Natural killer cell treated with Interleukin-12 subunit alpha and Interleukin-12 subunit beta and Interleukin-15 and Interleukin-18, amount 100 ng/mL, for 72 hours (primary cell): ENCODE data around the gene RNF39. TPM values are rescaled to one million over a fixed set of nuclear protein-coding genes. Genes with fewer than 3 reads are reported as not detected.
"Not testable (repeated sequence)": the region's sequence is repeated elsewhere in the genome, so short reads cannot be mapped to it uniquely, and the experiment has no call there.

Source experiments
- ATAC-seq, 2 donors: fragments of 150-1000 bp; cut with Tn5 transposase in 1 of 2; sonication (Bioruptor Pico), chemical (Tn5 transposase) in 1 of 2; 2 replicates each; pipeline ENCODE4 v1.10.0; 2021
- DNase-seq: peaks from one replicate; pipeline ENCODE4 v3.0.0; 2022; ENCODE audit warnings: low spot score
- H3K27ac Mint-ChIP-seq, 2 donors: 1 replicate in 1 of 2; 2 replicates in 1 of 2; pipeline ENCODE4 v1.8.0; 2022; ENCODE audit warnings: mixed read lengths in 2 of 2, mild to moderate bottlenecking in 1 of 2, moderate library complexity in 1 of 2
- H3K27me3 Mint-ChIP-seq, 2 donors: 1 replicate in 1 of 2; 2 replicates in 1 of 2; pipeline ENCODE4 v1.8.0; 2022; ENCODE audit warnings: mixed read lengths in 2 of 2
- H3K36me3 Mint-ChIP-seq: one replicate; pipeline ENCODE4 v1.8.0; 2022; ENCODE audit warnings: mixed read lengths
- H3K4me1 Mint-ChIP-seq, 2 donors: 1 replicate in 1 of 2; 2 replicates in 1 of 2; pipeline ENCODE4 v1.8.0; 2022; ENCODE audit warnings: low read depth in 2 of 2, mixed read lengths in 2 of 2, mild to moderate bottlenecking in 1 of 2
- H3K4me3 Mint-ChIP-seq: one replicate; pipeline ENCODE4 v1.8.0; 2022; ENCODE audit warnings: mixed read lengths
- H3K9me3 Mint-ChIP-seq: 2 replicates; pipeline ENCODE4 v1.8.0; 2022; ENCODE audit warnings: mixed read lengths
- total RNA-seq, 2 donors: library from RNA; stranded (reverse); gene quantifications; one replicate each; pipeline ENCODE4 v1.2.3, GENCODE V29; 2022

The RNF39 gene, protein sequence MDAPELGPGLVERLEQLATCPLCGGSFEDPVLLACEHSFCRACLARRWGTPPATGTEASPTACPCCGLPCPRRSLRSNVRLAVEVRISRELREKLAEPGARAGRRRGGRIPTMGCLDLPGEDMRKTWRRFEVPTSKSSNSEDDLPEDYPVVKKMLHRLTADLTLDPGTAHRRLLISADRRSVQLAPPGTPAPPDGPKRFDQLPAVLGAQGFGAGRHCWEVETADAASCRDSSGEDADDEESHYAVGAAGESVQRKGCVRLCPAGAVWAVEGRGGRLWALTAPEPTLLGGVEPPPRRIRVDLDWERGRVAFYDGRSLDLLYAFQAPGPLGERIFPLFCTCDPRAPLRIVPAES
- not detected for total RNA-seq

- Mint-ChIP-seq H3K4me3 (peak within 1 kb of the TSS; percentile 5), H3K27me3 (peaks cover 64 to 83% of the 10 kb centered on the region in 2 donors), H3K36me3 (peaks cover 5% of the 10 kb centered on the region), H3K27ac (no peak within 1 kb of the TSS), H3K4me1 (peaks cover 40 to 47% of the 10 kb centered on the region in 2 donors), H3K9me3 (no peaks in the 10 kb centered on the region)
- ATAC-seq: no peak
- DNase-seq: no peak
Observed at GRCh38 chr6:30075094-30075789, at the start of gene RNF39. Gene RNF39, minus strand, starts transcription at chr6:30075769. Its CDS starts 184 bp downstream, at chr6:30075585.

DNA sequence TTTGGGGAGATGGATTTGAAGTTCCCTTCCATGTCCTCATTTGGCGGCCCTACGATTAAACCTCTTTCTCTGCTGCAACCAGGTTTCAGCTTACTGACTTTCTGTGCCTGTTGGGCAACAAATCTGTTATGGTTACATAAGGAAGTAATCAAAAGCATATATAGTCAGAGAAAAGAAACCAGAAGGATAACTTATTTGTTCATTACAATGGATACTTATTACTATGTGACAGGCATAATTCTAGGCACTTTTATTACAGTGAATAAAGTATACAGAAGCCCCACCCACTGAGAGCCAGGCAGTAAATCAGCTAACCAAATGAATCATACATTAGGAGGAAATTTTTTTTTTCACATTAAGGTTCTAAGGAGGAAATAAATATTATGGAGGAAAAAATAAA is 46.9 kb upstream of the RNF39 start:
- ATAC-seq (no peak), DNase-seq (no peak)
- Mint-ChIP-seq H3K36me3 (no peaks in the 10 kb centered on the region), H3K9me3 (no peaks in the 10 kb centered on the region), H3K27me3 (peaks cover 36 to 53% of the 10 kb centered on the region in 2 donors), H3K4me1 (no peaks in the 10 kb centered on the region), H3K4me3 (no peak overlapping the region), H3K27ac (no peak overlapping the region)

- H3K27me3 Mint-ChIP-seq: peaks cover 30 to 51% of the 10 kb centered on the region in 2 donors
- H3K4me1 Mint-ChIP-seq: no peaks in the 10 kb centered on the region
- no peaks in the 10 kb centered on the region for H3K36me3 Mint-ChIP-seq
- no peak for DNase-seq
- no peaks in the 10 kb centered on the region for H3K9me3 Mint-ChIP-seq
- no peak for ATAC-seq
- no peak overlapping the region for H3K4me3 Mint-ChIP-seq
- H3K27ac Mint-ChIP-seq: no peak overlapping the region
Observed at GRCh38 chr6:30121446-30122366, 46.1 kb upstream of the RNF39 start.

DNA sequence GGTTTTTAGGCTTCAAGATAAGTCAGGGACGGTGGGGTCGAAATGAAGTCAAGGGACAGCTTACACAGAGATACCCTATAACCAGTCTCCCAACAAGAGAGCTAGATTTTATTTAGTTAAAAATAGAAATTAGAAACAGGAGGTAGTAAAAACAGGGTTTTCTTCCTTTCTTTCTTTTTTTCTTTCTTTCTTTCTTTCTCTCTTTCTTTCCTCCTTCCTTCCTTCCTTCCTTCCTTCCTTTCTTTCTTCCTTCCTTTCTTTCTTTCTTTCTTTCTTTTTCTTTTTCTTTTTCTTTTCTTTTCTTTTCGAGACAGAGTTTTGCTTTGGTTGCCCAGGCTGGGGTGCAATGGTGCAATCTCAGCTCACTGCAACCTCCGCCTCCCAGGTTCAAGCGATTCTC is 43.1 kb upstream of the RNF39 start:
- not testable (repeated sequence) for H3K36me3 Mint-ChIP-seq, ATAC-seq, H3K4me1 Mint-ChIP-seq, DNase-seq, H3K4me3 Mint-ChIP-seq, H3K9me3 Mint-ChIP-seq, H3K27ac Mint-ChIP-seq
- H3K27me3 Mint-ChIP-seq: peaks cover 29 to 44% of the 10 kb centered on the region in 2 donors

GRCh38 chr6:30116724-30117123 is 41.2 kb upstream of the RNF39 start:
- no peak for DNase-seq
- Mint-ChIP-seq H3K4me3 (no peak overlapping the region), H3K9me3 (no peaks in the 10 kb centered on the region), H3K36me3 (no peaks in the 10 kb centered on the region), H3K4me1 (peaks cover 9 to 10% of the 10 kb centered on the region in 2 donors), H3K27ac (no peak overlapping the region), H3K27me3 (peaks cover 34 to 45% of the 10 kb centered on the region in 2 donors)
- ATAC-seq: no peak

DNA sequence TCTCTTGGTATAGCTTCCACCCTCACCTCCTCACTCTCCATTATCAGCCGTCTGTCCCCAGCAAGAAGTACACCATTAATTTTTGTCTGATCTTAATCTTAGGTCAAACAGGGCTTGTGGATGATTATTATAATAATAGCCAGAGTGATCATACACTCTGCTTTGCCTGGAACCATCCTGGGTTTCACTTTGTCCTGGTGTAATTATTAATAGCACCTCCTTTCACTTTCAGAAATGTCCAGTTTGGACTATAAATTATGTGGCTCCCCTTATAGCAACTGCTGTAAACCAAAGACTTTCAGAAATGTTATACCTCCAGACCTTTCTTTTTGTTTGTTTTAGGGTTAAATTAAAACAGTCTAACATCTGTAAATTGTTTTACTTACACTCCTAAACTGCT is 38.3 kb upstream of the RNF39 start:
- Mint-ChIP-seq H3K9me3 (no peaks in the 10 kb centered on the region), H3K4me1 (peaks cover 10% of the 10 kb centered on the region in 2 donors), H3K27ac (no peak overlapping the region), H3K4me3 (no peak overlapping the region), H3K36me3 (no peaks in the 10 kb centered on the region), H3K27me3 (peaks cover 37 to 45% of the 10 kb centered on the region in 2 donors)
- no peak for ATAC-seq
- DNase-seq: no peak

DNA sequence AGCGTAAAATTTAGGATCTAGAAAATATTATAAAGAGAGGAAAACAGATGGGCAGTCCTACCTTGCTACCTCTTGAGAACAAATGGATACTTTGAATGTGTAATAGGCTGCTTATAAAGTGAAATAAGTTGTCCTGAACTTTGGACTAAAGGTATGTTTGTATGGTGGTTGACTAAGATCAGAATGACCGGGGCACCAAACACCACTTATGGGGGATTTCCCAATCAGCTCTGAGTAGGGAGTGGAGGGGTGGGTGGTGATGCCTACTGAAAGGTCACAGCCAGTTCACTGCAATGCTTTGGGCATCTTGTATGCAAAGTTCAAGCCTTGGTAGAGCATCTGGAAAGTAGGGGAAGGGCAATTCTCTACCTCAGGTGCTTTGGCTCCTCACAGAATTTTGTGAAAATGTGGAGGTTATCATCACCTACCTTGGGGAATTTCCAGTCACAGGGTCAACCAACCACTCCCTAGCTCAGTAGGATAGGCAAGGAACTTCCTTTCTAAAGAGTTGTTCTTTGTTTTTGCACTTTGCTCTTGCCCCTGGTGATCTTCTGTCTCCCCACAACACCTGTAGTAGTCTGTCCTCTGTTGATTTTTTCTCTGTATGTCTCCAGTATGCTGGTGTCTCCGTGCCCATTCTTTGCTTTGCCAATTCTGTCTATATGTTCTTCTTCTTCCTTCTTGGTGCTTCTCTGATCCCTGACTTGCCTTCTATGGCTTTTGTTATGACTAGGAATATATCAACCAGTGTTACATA is 37.6 kb upstream of the RNF39 start, which contains the start of gene TRIM31:
TRIM31 (minus strand) TSS at position 88 of the 757 bp plus-strand sequence. CDS start 285 bp downstream, outside the sequence.
- H3K27me3 Mint-ChIP-seq: peaks cover 43 to 50% of the 10 kb centered on the region in 2 donors
- peaks cover 10 to 15% of the 10 kb centered on the region in 2 donors for H3K4me1 Mint-ChIP-seq
- no peaks in the 10 kb centered on the region for H3K9me3 Mint-ChIP-seq
- no peak within 1 kb of the TSS for H3K4me3 Mint-ChIP-seq
- no peak within 1 kb of the TSS for H3K27ac Mint-ChIP-seq
- no peaks in the 10 kb centered on the region for H3K36me3 Mint-ChIP-seq
- DNase-seq (no peak), ATAC-seq (no peak)

- no peaks in the 10 kb centered on the region for H3K36me3 Mint-ChIP-seq
- peaks cover 14 to 18% of the 10 kb centered on the region in 2 donors for H3K4me1 Mint-ChIP-seq
- DNase-seq (no peak), ATAC-seq (no peak)
- H3K27me3 Mint-ChIP-seq: peaks cover 46 to 50% of the 10 kb centered on the region in 2 donors
- no peak overlapping the region for H3K4me3 Mint-ChIP-seq
- no peak overlapping the region for H3K27ac Mint-ChIP-seq
- H3K9me3 Mint-ChIP-seq: no peaks in the 10 kb centered on the region
Observed at GRCh38 chr6:30112402-30112994, 36.9 kb upstream of the RNF39 start.

- DNase-seq: no peak
- Mint-ChIP-seq H3K27ac (no peak overlapping the region), H3K27me3 (peaks cover 48 to 53% of the 10 kb centered on the region in 2 donors), H3K36me3 (no peaks in the 10 kb centered on the region), H3K9me3 (no peaks in the 10 kb centered on the region), H3K4me3 (no peak overlapping the region), H3K4me1 (peaks cover 14 to 18% of the 10 kb centered on the region in 2 donors)
- ATAC-seq: no peak
Observed at GRCh38 chr6:30111266-30111856, 35.8 kb upstream of the RNF39 start.

DNA sequence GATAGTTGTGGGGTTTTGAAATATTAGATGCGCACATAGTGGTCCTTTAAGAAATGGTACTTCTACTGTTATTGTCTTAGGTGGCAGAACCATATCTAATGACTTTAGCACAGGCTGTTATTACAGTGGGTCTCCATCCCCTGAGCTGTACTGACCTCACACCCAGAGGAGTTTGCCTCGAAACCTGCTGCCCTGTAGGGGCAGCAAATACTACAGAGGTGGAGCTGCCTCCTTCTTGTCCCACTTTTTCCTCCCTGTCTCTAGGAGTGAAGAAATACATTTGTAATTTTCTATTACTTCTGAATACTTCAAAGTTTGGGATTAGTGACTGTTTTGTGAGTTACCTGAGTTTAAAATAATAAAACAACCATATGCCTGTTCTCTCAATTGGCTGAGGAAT is 29.1 kb upstream of the RNF39 start:
- peaks cover 40 to 46% of the 10 kb centered on the region in 2 donors for H3K27me3 Mint-ChIP-seq
- no peak overlapping the region for H3K27ac Mint-ChIP-seq
- no peaks in the 10 kb centered on the region for H3K36me3 Mint-ChIP-seq
- peaks cover 37 to 41% of the 10 kb centered on the region in 2 donors for H3K4me1 Mint-ChIP-seq
- DNase-seq: no peak
- H3K9me3 Mint-ChIP-seq: no peaks in the 10 kb centered on the region
- ATAC-seq: no peak
- no peak overlapping the region for H3K4me3 Mint-ChIP-seq

DNA sequence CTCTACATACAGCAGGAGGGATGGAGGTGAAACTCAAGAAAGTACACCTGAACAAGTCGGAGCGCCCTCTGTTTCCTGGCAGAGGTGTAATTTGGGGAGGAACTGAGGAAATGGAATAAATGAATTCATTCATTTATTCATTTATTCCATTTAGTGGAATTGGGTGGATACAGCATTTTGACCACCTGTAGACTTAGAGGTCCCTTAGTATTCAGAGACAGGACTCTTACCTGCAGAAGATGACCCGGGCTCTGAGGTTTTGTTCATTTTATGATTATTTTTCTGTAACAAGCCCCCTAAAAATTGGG is 28.3 kb upstream of the RNF39 start:
- Mint-ChIP-seq H3K4me1 (peaks cover 37 to 40% of the 10 kb centered on the region in 2 donors), H3K27ac (no peak overlapping the region), H3K9me3 (no peaks in the 10 kb centered on the region), H3K27me3 (peaks cover 44 to 49% of the 10 kb centered on the region in 2 donors), H3K36me3 (no peaks in the 10 kb centered on the region), H3K4me3 (peak overlapping the region; percentile 79)
- no peak for DNase-seq
- no peak for ATAC-seq

DNA sequence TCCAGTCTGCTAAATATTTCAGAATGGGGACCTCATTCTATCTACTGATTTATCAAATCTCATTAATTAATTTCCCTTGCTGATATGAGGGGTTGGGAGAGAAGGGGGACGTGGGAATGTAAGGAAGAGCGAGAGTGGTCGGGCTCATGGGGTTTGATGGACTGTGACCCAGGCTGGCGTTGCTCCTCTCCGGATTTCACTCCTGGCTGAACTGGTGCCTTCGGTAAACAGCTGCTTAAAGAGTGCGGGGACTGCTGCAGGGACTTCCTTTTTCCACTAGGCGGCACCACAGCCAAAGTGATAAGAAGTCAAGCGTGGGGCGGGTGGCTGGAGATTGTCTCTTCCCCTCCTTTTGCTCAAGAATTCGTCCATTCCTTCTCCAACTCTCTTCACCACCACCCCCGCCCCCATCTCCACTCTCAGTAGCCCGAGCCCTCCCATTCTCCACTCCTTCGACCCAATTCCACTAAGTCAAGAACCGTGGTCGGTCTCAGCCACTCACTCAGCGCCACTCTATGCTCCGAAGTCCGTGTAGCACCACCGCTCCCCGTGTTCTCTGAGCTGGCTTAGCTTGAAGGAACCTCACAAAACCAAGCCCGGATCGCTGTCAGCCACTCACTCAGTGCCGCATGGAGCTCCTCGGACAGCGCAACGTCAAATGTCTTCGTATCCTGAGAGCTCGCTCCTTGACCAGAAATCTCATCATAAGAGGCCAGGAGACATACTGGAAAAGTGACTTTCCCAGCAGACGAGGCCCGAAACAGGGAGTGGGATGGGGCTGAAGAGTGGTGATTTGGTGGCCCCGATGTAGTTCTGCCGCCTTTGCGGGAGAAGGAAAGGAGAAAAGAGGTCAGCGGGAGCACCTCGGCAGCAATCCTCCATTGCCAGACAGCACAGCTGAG is 27.7 kb upstream of the RNF39 start:
- H3K36me3 Mint-ChIP-seq: no peaks in the 10 kb centered on the region
- ATAC-seq (peak; percentile 83 to 85), DNase-seq (peak; percentile 85)
- H3K9me3 Mint-ChIP-seq: no peaks in the 10 kb centered on the region
- H3K27ac Mint-ChIP-seq: peak overlapping the region in 1 of 2 donors; percentile 58
- peaks cover 44 to 50% of the 10 kb centered on the region in 2 donors for H3K27me3 Mint-ChIP-seq
- peak overlapping the region; percentile 79 for H3K4me3 Mint-ChIP-seq
- peaks cover 35 to 37% of the 10 kb centered on the region in 2 donors for H3K4me1 Mint-ChIP-seq
